Kidney (tissue), 22 donors: ENCODE results near the gene ETS2. TPM values are rescaled to one million over a fixed set of nuclear protein-coding genes. Genes with fewer than 3 reads are reported as not detected.
A peak's percentile ranks its signal among the peaks of the same experiment; 100 is the strongest.

Source experiments
- DNase-seq, 5 donors: peaks; one replicate each; pipeline ENCODE4 v3.0.0-alpha.2; 2013 to 2020
- FAIRE-seq: peaks from 2 replicates; lab custom pipeline; 2012; peaks lifted over from hg19 to GRCh38; lab: Jason Lieb, UNC
- H3K27ac ChIP-seq, 2 donors: one replicate each; pipeline ENCODE4 v1.7.0; 2013; ENCODE audit warnings: low read depth in 2 of 2, low read length in 2 of 2, inconsistent platforms in 1 of 2
- H3K27me3 ChIP-seq: one replicate; pipeline ENCODE4 v1.7.1; 2013; ENCODE audit warnings: low read length, inconsistent platforms; ENCODE audit not compliant: control insufficient read depth, insufficient read depth
- H3K36me3 ChIP-seq, 3 donors: one replicate each; pipeline versions ENCODE4 v1.7.0 to v1.7.1; 2013; ENCODE audit warnings: low read length in 3 of 3, control low read depth in 1 of 3, inconsistent platforms in 1 of 3; ENCODE audit not compliant: insufficient read depth in 3 of 3, control insufficient read depth in 2 of 3
- H3K4me1 ChIP-seq, 3 donors: one replicate each; pipeline versions ENCODE4 v1.7.0 to v1.7.1; 2013; ENCODE audit warnings: low read length in 3 of 3, inconsistent platforms in 1 of 3, low read depth in 1 of 3; ENCODE audit not compliant: control insufficient read depth in 2 of 3, insufficient read depth in 2 of 3
- H3K4me3 ChIP-seq, 3 donors: one replicate each; pipeline versions ENCODE4 v1.7.0 to v1.8.1; 2013; ENCODE audit warnings: low read length in 3 of 3, control low read depth in 1 of 3, inconsistent platforms in 1 of 3
- H3K9ac ChIP-seq, 3 donors: one replicate each; pipeline versions ENCODE4 v1.7.0 to v1.7.1; 2013; ENCODE audit warnings: low read length in 3 of 3, control low read depth in 1 of 3, inconsistent platforms in 1 of 3
- H3K9me3 ChIP-seq, 3 donors: one replicate each; pipeline versions ENCODE4 v1.7.0 to v1.7.1; 2013; ENCODE audit warnings: low read length in 3 of 3, control low read depth in 1 of 3, inconsistent platforms in 1 of 3; ENCODE audit not compliant: control insufficient read depth in 2 of 3, insufficient read depth in 1 of 3
- CTCF ChIP-seq: IDR thresholded peaks from 3 replicates; pipeline ENCODE4 v1.5.1; 2012; ENCODE audit warnings: mild to moderate bottlenecking, moderate library complexity, borderline replicate concordance; ENCODE audit not compliant: insufficient read depth; ENCODE audit errors: extremely low read depth
- intact Hi-C: fragments of 100-400 bp; cut with DNase I; formaldehyde crosslinking; loops from one replicate; pipeline ENCODE4 v1.11.1; 2022
- long read RNA-seq, 10 donors: library from polyadenylated mRNA in 1 of 10; unstranded in 1 of 10; transcript quantifications; one replicate each; pipeline ENCODE4 v2.0.0 and lab custom pipeline, GENCODE V29; 2021 to 2026
- polyA plus RNA-seq: library from polyadenylated mRNA; stranded (reverse); fragments of 350-450 nt; fragmentation: Illumina TruSeq; extraction: RNeasy Lipid Tissue Mini Kit (QIAGEN cat#74804); gene quantifications from one replicate; pipeline ENCODE4 v1.2.3, GENCODE V29; 2014; ENCODE audit warnings: low read depth, low replicate concordance; ENCODE audit not compliant: insufficient read depth
- total RNA-seq: library from RNA; stranded (reverse); fragmentation: NEBNext Ultra II Directional; extraction: Animal tissue kit (Norgen Biotek cat#: 25700); gene quantifications from one replicate; pipeline ENCODE4 v1.2.1, GENCODE V29; 2021
- donor health status: control.
- donor health status: control.
- donor health status: control.
- donor health status: control.
- donor health status: control.
- donor health status: DM: yes; HTN: yes; CAD: no.
- donor health status: Normal renal cell carcinoma (clear cell type).

The ETS2 gene
- total RNA-seq (178 TPM), polyA plus RNA-seq (43.1 TPM)
- long read RNA-seq, donor 1, partial matches to known transcripts: 0 of 3 reads
- long read RNA-seq, donor 1, other reads (novel, unspliced or antisense): 0 of 3 reads
- long read RNA-seq, donor 2, transcript ETS2-202 (10 exons, 3,766 nt): major isoform, 12 of 17 reads
- long read RNA-seq, donor 2, partial matches to known transcripts: 5 of 17 reads
- long read RNA-seq, donor 2, other reads (novel, unspliced or antisense): 0 of 17 reads
- long read RNA-seq, donor 3, transcript ETS2-202 (10 exons, 3,766 nt): major isoform, 10 of 17 reads
- long read RNA-seq, donor 3, partial matches to known transcripts: 7 of 17 reads
- long read RNA-seq, donor 3, other reads (novel, unspliced or antisense): 0 of 17 reads
- long read RNA-seq, donor 4, transcript ETS2-202 (10 exons, 3,766 nt): major isoform, 7 of 14 reads
- long read RNA-seq, donor 4, partial matches to known transcripts: 7 of 14 reads
- long read RNA-seq, donor 4, other reads (novel, unspliced or antisense): 0 of 14 reads
- long read RNA-seq, donor 5: 0 reads
- long read RNA-seq, donor 6, partial matches to known transcripts: 0 of 1 reads
- long read RNA-seq, donor 6, other reads (novel, unspliced or antisense): 0 of 1 reads
- long read RNA-seq, donor 7, transcript ETS2-202 (10 exons, 3,766 nt): major isoform, 37 of 98 reads
- long read RNA-seq, donor 7, partial matches to known transcripts: 51 of 98 reads
- long read RNA-seq, donor 7, other reads (novel, unspliced or antisense): 10 of 98 reads
- long read RNA-seq, donor 8, transcript ETS2-202 (10 exons, 3,766 nt): major isoform, 13 of 20 reads
- long read RNA-seq, donor 8, partial matches to known transcripts: 7 of 20 reads
- long read RNA-seq, donor 8, other reads (novel, unspliced or antisense): 0 of 20 reads
- long read RNA-seq, donor 9, transcript ETS2-202 (10 exons, 3,766 nt): major isoform, 5 of 5 reads
- long read RNA-seq, donor 9, partial matches to known transcripts: 0 of 5 reads
- long read RNA-seq, donor 9, other reads (novel, unspliced or antisense): 0 of 5 reads
- long read RNA-seq, donor 10, transcript ETS2-202 (10 exons, 3,766 nt): major isoform, 6 of 14 reads
- long read RNA-seq, donor 10, partial matches to known transcripts: 8 of 14 reads
- long read RNA-seq, donor 10, other reads (novel, unspliced or antisense): 0 of 14 reads

GRCh38 chr21:38805328-38806152, at the start of gene ETS2:
ETS2 (plus strand) TSS chr21:38805929; CDS start chr21:38810035, 4,106 bp downstream.
- DNase-seq (peak; percentile 90 to 98 (median 94)), FAIRE-seq (no peak)
- intact Hi-C loops: loop anchor here (10.0 kb wide), 1 partner anchor 51 kb away; no protein-coding TSS in a partner anchor
- Histone ChIP-seq H3K27me3 (no peaks in the 10 kb centered on the region), H3K4me3 (peak within 1 kb of the TSS; percentile 80 to 95 (median 88)), H3K9me3 (no peaks in the 10 kb centered on the region), H3K36me3 (peaks cover 0 to 5% (median 1%) of the 10 kb centered on the region in 3 donors), H3K27ac (peak within 1 kb of the TSS; percentile 96 to 97), H3K9ac (peak within 1 kb of the TSS; percentile 61 to 94 (median 91)), H3K4me1 (peaks cover 0 to 2% (median 0%) of the 10 kb centered on the region in 3 donors)
- TF ChIP-seq CTCF: peak; percentile 14

GRCh38 chr21:38756746-38757145, 49.0 kb upstream of the ETS2 start:
- Histone ChIP-seq H3K27me3 (no peaks in the 10 kb centered on the region), H3K36me3 (no peaks in the 10 kb centered on the region), H3K9ac (no peak overlapping the region), H3K4me3 (no peak overlapping the region), H3K4me1 (no peaks in the 10 kb centered on the region), H3K9me3 (no peaks in the 10 kb centered on the region), H3K27ac (no peak overlapping the region)
- FAIRE-seq (no peak), DNase-seq (no peak)
- no peak for TF ChIP-seq CTCF
- intact Hi-C loops: loop anchor here (10.0 kb wide), 1 partner anchor 48 kb away; the partner anchor contains the start of gene ETS2
